NCI-H2029 treated with DMSO at 0.1 percent for 48 hours (cell line): ENCODE measurements around the gene DLG2.

Source experiments
- DNase-seq: peaks from one replicate; lab custom pipeline; 2025; lab: John Stamatoyannopoulos, UW

Gene DLG2

DNA sequence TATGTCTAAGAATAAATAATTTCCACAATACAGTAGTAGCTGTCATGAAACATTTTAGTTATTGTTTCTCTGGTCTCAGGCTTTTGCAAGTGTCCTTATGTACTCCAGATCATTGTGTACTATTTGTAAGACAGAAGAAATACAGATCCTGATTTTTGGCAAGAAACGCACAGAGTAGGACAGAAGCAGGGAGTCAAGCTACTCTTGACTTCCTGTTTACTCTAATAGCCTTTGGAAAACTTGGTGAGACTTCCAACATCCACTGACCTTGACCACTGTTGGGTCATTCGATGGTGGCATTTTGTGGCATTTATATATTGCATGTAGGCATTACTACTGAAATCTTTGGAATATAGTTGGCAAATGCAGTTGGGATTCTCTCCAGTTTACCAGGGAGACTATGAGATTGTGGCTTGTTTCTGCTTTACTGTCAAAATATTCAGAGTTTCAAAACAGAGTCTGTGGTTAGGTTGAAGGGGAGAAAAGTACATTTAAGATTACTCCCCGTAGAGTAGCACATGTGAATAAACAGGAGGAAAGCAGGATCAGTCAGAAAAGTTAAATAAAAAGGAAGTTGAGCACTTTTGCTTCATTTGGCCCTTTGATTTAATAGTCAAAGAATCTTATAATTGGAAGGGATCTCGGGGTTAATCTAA, 1614.8 kb downstream of the DLG2 start:
- DNase-seq: no peak

DNA sequence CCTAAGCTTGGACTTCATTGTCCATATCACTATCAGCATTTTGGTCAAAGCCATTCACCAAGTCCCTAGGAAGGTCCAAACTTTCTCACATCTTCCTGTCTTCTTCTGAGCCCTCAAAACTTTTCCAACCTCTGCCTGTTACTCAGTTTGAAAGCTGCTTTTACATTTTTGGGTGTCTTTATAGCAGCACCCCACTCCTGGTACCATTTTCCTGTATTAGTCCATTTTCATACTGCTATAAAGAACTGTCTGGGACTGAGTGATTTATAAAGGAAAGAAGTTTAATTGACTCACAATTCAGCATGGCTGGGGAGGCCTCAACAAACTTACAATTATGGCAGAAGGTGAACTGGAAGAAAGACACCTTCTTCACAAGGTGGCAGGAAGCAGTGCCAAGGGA, 1624.0 kb downstream of the DLG2 start:
- no peak for DNase-seq

DNA sequence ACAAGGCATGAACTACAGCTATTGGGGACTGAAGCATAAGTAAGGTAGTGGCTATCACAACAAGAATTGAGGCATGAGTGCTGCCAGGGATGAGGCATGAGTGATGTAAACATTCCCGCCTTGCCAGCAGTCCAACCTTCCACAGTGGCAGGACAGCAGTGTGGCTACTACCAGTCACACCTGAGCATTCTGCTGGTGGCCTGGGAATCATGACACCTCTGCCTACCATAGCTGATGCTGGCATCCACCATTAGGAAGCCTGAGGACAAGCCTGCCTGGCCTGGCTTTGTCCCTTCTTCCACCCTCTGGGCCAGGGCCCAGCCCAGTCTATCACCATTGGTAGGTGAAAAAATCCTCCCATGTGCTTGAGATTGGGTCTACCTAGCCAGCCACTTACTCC, 1628.2 kb downstream of the DLG2 start:
- DNase-seq: no peak

DNA sequence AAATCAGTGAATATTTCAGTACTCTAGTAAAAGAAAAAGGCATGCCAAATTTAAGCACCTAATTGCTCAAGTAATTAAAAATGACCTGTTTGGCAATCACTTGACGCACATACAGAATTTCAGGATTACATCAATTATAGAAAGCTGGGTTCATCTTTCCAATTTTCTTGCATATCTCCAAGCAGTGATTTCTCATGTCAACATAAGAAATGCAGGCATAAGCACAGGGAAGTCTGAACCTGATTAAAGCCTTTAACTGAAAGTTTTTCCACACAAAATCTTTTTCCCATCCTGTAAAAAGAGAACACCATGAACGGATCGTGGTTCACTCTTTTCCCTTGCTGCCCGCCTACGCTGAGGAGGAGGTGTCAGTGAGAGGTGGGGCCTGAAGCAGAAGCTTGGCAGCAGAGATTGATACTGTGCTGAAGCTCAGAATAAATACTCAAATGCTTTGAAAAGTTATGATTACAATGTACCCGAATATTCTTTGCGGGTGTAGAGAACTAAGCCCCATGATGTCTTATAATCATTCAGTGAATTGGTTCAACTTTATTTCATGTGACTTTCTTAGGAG, 1636.9 kb downstream of the DLG2 start:
- no peak for DNase-seq

DNA sequence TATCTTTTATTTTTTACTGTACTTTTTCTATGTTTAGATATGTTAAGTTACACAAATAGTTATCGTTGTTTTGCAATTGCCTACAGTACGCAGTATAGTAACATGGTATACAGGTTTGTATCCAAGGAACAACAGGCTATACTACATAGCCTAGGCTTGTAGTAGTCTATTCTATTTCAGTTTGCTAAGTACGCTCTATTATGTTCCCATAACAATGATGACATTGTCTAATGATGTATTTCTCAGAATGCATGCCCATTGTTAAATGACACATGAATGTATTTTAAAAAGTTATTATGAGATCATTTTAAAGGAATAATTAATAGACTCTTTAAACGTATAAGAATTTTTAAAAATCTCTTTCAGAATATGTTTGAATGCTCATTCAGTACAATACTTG, 1644.3 kb downstream of the DLG2 start:
- DNase-seq: no peak

DNA sequence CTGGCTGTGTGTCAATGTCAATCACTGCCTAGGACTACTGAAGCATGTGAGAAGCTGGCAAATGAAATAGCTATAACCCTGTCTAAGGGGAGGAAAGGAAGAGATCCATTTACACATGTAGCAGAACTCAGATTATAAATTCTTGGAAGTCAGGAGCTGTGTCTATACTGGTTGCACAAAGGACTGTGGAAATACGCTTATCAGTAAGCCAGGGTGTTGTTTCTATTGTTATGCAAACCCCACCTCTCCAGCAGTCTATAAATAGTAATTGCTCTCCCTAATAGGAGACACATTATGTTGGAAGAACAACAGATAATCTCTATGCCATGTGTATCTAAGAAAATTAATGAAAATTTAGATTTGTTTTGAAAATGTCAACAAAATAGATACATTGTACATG, 1647.6 kb downstream of the DLG2 start:
- DNase-seq: no peak

DNA sequence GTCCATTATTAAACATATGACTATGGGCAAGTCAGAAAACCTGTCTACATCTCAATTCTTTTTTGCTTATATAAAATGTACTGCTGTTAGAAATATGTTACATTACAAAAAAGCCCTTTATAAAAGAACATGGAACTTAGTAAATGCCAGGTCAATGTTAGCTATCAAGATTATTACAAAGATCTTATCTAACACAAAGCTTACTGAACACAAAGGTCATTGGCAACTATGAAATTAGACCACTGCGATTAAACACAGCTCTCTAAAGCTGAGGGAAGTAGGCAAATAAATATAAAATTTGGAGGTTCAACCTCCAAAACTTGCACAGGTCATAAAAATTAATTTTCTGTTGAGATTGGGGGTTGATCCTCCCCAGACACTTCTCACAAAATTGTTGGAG, 1648.2 kb downstream of the DLG2 start:
- DNase-seq: no peak

DNA sequence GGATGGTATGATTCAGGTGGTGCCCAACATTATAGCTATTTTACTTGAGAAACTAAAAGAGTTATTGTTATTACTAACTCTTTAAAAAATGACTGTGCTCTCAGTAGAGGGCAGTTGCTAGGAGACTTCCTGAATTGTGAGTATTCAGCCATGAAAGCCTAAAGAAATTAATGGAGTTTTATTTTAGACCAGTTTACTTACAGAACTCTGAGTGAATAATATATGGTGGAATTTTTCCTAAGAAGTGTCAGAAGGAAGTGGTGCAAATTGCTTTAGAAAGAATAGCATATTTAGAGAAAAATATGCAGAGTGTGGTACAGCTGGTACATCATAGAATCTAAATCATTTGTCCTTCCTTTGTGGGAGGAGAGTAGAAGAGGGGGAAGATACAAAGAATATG, 1651.1 kb downstream of the DLG2 start:
- no peak for DNase-seq

DNA sequence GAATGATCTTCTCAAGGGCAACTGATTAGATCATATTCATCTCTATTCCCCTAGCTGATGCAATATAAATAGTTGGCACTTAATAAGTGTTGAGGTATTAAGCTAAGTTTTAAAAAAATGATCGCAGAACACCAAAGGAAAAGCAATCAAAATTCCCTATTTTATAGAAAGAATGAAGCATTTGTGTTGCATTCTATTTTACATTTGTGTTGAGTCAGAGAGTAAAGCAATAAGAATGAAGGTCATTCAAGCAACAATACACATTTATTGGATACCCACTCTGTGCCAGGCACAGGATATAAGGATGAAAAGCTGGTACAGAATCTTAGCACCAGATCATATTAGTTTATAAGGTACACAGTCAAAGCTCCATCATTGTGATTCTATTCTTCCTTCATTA, 1654.6 kb downstream of the DLG2 start:
- no peak for DNase-seq

DNA sequence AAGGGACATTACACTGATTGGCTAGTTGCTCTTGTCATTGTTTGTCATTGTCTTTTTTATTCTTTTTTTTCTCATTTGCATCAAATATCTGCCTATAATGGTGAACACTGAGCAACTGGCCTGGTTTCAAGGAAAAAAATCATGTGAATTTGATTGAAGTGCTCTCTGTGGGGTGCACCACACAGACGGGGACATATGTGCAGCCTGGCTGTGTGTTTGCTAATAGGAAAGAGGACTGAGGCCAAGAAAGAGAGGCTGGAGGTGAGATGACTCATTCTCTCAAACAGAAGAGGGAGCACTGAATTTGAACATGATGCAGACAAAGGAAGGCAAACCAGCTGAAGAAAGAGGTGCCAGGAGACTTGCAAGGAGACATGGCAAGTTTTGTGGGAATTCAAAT, 1656.1 kb downstream of the DLG2 start:
- no peak for DNase-seq

DNA sequence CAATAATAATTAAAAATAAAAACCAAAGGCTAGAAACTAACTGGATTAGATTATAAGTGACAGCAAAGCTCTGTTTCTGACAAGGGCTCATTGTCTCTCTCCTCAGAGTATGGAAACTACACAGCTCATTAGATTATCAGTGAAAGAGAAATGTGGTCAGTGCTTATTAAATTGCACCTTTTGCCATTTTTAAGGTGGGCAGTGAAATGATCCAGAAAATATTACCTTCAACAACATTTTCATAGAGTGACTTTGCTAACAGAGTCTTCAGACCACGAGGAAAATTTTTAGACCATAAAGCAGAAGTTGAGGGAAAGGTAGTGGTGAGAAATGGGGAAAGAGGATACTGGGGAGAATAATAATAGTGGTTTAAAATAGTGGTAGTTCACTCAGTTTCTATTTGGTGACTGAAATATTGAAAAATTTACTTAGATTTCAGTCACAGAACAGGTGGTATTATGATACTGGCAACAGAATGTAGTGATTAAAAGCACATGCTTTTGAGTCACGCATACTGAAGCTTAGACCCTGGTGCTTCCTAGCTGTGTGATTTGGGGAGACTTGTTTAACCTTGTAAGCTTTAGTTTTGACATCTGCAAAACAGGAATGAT, 1657.0 kb downstream of the DLG2 start:
- no peak for DNase-seq

DNA sequence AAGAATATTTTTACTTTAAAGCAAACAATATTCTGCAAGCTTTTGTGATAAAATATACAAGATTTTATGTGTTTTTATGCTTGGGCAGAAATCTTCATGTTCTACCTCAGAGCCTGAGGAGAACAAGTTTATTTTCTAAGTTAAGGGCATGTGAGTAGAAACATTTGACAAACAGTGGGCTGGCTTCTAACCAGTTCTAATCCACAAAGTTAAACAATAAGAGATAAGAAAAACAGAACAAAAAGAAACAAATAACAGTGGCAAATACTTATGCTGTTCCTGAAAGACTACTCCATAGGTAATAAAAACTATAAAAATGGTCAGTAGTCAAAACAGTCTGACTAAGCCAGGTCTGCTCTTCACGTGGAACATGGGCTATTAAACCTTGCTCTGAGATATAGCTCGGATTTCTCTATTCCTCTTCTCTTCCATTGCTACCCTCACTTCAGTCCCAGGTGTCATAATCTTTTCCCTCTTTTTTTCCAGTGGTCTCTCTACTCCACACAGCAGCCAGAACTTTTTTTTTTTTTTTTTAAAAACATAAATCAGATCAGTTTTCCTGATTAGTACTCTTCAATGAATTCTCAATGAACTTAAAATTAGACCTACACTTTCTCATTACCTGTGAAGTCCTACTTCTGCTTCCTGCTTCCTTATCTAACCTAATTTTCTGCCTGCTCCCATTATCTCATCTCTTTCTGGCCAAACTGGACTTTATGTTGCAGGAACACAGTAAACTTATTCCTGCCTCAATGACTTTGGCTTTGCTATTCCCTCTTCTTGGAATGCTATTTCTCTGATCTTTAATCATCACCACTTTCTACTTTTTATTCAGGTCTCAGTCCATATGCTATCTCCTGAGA, 1669.9 kb downstream of the DLG2 start:
- no peak for DNase-seq

DNA sequence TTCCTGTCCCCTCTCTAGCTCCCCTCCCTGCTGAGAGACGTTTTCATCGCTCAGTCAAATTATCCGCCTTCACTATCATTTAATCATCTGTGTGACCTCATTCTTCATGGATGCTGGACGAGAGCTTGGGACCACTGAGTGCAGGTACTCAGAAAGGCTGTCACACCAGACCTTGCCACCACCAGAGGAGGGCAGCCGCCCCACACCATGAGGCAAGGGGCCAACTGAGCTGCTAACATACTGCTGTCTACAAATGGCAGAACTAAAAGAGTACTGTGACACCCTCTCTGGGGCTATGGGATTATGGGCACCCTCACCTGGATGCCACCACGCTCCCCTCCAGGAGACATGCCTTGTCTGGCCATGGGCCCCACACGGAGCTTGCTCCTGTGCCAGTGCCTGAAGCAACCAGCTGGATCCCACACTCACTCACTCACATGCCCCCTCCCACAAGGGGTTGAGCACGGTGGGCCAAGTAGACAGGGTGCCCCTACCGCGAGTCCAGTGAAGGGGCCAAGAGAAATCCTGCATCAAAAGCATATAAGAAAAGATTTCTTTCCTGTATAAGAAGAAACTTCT, 1670.9 kb downstream of the DLG2 start:
- no peak for DNase-seq

DNA sequence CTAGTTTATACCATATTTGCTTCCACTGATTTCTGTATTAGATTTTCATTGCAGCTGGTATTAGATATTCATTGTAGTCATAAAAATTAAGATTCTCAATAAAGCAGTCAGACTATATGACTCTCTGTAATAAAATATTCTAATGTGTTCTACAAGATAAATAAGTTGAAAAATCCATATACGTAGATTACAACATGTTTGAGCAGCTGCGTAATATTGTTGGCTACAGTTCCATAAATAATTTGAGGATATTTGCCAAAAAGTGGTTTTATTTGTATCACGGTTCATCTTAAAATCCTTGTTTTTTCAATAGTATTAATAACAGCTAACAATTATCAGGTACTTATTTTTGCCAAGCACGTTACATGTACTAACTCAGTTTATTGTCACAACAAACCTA, 1672.4 kb downstream of the DLG2 start:
- no peak for DNase-seq

DNA sequence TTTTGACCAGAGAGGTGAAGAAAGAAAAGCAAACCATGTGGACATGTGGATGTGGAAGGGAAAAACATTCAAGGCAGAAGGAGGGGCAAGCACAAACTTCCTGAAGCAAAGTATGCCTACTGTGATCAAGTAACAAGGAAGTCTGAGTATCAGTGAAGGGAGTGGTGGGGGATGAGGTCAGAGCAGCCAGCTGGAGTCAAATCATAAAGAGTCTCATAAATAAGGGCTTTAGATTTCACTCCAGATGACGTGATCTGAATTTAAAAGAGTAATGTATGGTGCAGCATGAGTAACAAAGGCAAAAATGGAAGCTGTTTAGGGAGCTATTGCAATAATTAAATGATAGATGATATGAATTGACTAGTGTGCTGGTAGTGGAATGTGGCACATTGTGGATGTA, 1675.6 kb downstream of the DLG2 start:
- DNase-seq: no peak

DNA sequence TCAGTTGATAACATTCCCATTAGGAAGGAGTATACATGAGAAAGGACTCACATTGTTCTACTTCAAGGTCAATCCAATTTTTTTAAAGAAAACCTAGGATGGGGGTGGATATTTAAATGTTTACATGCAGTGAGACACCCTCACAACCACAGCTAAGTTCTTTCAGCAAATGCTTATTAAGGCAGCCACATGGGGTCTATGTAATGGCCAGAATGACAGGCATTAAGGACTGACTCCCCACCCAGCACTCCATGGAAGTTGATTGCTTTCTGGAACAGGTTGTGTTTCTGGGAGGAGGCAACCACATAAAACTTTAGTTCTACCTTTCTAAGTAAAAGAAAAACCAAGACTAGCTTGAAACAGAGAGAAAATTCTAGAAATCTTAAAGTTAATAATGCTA, 1678.9 kb downstream of the DLG2 start:
- DNase-seq: no peak

DNA sequence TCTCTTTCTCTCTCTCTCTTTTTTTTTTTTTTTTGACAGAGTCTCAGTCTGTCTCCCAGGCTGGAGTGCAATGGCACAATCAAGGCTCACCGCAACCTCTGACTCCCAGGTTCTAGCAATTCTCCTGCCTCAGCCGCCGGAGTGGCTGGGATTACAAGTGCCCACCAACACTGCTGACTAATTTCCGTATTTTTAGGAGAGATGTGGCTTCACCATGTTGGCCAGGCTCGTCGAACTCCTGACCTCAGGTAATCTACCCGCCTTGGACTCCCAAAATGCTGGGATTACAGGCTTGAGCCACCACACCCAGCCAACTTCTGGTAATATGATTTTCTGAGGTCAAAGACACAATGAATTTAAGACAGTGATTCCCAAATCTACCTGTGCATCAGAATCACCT, 1681.2 kb downstream of the DLG2 start:
- DNase-seq: no peak

DNA sequence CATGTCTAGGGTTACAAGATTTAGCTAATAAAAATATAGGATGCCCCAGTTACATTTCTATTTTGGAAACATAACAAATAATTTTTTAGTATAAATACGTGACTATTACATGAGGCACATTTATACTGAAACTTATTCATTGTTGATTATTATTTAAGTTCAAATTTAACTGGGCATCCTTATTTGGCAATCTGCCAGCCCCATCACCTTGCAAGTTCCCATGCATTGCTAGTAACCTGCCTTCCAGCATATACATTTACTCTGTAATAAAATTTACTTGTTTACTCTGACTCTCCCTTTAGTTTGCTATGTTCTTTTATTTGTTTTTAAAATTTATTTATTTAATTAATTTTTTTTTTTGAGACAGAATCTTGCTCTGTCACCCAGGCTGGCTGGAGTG, 1686.1 kb downstream of the DLG2 start:
- DNase-seq: no peak

DNA sequence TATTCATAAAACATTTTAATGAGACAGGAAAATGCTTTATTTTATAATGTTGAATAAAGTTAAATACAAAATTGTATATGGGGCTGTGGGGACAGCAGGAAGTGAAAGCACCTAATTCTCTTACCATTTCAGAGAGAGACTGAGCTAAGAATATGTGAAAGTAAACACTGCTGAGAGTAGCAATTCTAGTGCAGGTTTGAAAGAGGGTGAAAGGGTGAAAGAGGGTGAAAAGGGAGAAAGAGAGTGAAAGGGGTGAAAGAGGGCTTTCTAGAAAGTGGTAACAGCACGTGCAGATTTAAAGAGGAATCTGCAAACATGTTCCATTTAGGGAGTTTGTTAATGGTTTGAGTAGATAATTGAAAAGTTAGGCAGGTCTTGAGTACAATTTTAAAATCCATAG, 1689.0 kb downstream of the DLG2 start:
- no peak for DNase-seq

DNA sequence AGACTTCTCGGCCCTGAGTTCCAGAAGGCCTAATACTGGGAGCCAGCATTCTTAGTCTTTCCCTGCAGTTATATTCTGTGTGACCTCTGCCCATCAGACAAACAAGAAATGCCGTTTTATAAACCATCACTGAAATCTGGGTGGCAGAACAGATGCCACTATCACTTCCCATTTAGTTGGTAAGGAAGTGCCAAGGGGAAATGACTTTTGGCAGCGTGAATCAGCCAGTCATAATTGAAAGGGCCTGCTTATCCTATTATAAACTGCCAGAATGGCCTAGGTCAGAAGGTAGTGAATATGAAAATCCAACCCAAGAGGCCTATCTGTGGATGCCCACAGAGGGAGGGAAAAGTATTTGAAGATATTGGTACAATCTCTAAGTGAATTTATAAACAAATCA, 1694.1 kb downstream of the DLG2 start:
- DNase-seq: no peak

DNA sequence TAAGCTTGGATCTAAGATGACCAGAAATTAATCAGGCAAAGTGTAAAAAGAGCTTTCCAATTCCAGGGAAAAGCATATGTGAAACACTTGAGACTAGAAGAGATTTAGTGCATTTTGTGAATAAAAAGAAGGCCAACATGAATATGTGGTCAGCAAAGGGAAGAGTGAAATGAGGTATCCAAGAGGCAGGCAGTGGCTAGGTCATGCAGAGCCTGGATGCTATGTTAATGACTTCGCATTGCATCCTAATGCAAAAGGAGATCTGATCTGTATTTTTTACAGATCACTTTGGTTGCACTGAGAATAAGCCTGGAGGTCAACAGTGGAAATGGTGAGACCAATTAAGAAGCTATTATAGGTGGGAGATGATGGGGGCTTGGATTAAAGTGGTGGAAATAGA, 1699.7 kb downstream of the DLG2 start:
- DNase-seq: no peak

DNA sequence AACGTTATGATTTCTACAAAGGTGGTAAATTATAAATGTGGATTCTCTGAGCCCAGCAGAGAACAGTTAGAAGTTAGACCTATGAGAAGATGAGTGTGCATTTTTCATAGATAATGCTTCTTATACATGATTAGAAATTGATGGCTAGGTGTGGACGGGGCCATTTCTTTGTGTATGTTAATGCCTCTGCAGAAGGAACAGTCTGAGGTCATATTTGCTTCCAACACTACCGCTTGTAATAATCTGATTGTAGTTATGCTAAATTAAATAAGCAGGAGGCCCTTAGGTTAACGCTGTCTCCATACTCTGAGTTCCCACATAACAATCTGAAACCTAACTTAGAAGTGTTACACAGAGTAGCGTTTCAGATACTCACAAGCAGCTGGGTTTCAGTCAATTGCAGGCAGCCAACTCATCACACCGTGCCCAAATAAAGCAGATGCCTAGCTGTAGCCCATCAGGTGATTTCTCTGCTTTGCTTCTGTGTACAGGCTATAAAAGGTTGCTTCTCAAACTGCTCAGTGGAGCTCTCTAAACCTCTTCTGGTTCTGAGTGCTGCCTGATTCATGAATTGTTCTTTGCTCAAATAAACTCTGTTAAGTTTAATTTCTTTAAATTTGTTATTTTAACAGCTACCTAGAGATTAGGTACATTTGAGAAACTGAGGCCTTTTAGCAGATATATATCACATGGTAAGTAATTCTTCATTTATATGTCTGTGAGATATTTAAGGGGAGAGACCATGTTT, 1702.2 kb downstream of the DLG2 start:
- DNase-seq: no peak
